HUES6 (cell line): Measurements from ENCODE around the gene CLCN3.

Experiments used
- H3K27ac ChIP-seq: 2 replicates; pipeline ENCODE4 v1.7.0; 2013; ENCODE audit warnings: low read depth, mild to moderate bottlenecking, low read length, inconsistent platforms
- H3K27me3 ChIP-seq: 2 replicates; pipeline ENCODE4 v1.6.1; 2013; ENCODE audit warnings: low read length; ENCODE audit not compliant: control insufficient read depth, insufficient read depth
- H3K36me3 ChIP-seq: 2 replicates; pipeline ENCODE4 v1.6.1; 2013; ENCODE audit warnings: low read length; ENCODE audit not compliant: control insufficient read depth, insufficient read depth
- H3K4me1 ChIP-seq: 2 replicates; pipeline ENCODE4 v1.6.1; 2013; ENCODE audit warnings: low read length; ENCODE audit not compliant: control insufficient read depth, insufficient read depth
- H3K4me3 ChIP-seq: 2 replicates; pipeline ENCODE4 v1.5.1; 2013; ENCODE audit warnings: low read depth, low read length
- H3K9ac ChIP-seq: one replicate; pipeline ENCODE4 v1.6.1; 2013; ENCODE audit warnings: mild to moderate bottlenecking, low read length
- H3K9me3 ChIP-seq: 2 replicates; pipeline ENCODE4 v1.6.1; 2013; ENCODE audit warnings: low read depth, low read length; ENCODE audit not compliant: control insufficient read depth, insufficient read depth

The CLCN3 gene

DNA sequence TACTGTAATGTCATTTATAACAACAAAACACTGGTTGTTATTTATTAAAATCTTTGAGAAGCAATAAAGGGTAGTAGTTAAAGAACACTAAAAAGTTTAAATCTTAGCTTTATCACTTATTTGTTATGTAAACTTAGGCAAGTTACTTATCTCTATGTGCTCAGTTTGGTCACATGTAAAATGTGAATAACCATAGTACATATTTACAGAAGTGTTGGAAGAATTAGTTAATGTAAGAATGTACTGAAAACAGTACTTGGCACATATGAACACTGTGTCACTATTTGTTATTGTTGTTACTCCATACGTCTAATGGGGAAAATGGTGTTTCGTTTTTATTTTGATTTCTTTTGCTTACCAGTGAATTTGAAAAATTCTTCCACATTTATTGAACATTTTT, 17.1 kb upstream of the CLCN3 start:
- Histone ChIP-seq H3K4me1 (peaks cover 4% of the 10 kb centered on the region; the same call in 1 of the 2 replicates), H3K27me3 (no peaks in the 10 kb centered on the region), H3K27ac (no peak overlapping the region), H3K36me3 (peaks cover 12% of the 10 kb centered on the region; the same call in 1 of the 2 replicates), H3K9me3 (no peaks in the 10 kb centered on the region), H3K9ac (no peak overlapping the region), H3K4me3 (no peak overlapping the region)

DNA sequence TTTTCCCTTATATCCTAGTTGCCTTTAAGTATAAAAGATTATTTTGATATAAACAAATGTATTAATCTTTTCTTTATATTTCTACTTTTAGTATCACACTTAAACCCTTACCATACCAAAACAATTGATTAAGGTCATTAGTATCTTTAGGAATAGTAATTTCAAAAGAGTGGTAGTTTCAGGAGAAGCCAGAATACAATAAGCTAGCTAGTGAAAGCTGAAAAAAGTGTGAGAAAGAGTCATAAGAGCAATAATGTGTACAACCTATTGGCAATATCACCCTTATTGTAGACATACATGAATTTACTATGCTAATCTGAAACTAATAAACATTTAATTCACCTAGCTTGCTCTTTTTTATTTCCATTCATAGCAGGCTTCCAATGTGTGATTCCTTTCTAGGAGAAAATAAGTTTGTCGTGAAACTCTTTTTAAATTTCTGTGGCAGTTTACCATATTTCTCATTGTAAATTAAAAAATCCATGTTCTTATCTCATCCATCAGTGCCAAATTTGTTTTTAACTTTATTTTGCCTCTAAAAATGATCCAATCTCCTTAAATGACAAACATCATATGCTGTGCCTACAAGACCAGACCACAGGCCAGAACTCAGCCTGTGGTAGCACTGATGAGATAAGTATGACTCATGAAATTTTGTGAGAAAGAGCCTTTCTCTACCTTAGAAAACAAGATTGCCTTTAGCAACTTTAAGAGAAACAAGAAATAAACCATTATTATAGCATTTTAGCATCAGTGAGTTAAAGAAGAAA, 16.1 kb upstream of the CLCN3 start:
- peaks cover 4% of the 10 kb centered on the region; the same call in 1 of the 2 replicates for H3K4me1 ChIP-seq
- H3K4me3 ChIP-seq = no peak overlapping the region
- H3K36me3 ChIP-seq = peaks cover 15% of the 10 kb centered on the region
- H3K9ac ChIP-seq = no peak overlapping the region
- H3K27me3 ChIP-seq = no peaks in the 10 kb centered on the region
- H3K27ac ChIP-seq = peak overlapping the region; percentile 14; the same call in 1 of the 2 replicates
- no peaks in the 10 kb centered on the region for H3K9me3 ChIP-seq

DNA sequence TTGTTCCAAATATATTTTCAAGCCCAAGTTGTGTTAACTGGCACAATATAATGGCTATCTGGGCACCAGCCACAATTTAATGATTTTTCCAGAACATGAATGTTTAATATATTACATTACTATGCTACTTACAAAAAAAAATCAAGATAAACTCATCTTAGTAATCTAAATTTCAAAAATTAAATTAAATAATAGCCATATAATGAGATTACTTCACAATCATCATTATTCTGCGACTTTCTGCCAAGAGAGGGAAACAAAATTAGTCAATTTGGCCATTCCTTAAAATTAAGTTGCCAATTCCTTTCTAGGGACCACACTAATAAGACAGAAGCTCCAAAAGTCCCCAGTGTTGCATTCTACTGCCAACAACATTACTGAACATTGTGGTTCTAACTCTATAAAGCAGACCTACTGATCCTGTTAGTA, 15.5 kb upstream of the CLCN3 start:
- H3K27me3 ChIP-seq = no peaks in the 10 kb centered on the region
- H3K9ac ChIP-seq = no peak overlapping the region
- peak overlapping the region; percentile 14; the same call in 1 of the 2 replicates for H3K27ac ChIP-seq
- no peak overlapping the region for H3K4me3 ChIP-seq
- no peaks in the 10 kb centered on the region for H3K9me3 ChIP-seq
- H3K36me3 ChIP-seq = peaks cover 15% of the 10 kb centered on the region
- peaks cover 4% of the 10 kb centered on the region; the same call in 1 of the 2 replicates for H3K4me1 ChIP-seq

DNA sequence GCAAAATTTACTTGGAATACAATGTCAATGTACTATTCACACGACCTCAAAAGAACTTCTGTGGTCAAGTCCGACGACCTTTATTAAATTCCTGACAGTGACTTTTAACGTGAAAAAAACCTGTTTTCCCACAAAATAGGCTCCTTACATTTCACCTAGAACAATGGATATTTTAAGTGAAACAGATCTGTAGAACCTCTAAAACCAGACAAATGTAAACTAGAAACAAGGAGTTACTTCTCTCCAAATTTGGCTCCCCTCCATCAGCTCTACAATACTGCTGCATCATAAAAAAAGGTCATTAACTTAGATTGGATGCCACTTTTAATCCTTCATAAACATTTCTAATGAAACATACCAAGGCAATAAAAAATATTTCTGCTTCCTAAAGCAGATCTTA, 9.2 kb upstream of the CLCN3 start:
- Histone ChIP-seq H3K4me1 (peaks cover 13% of the 10 kb centered on the region), H3K9me3 (no peaks in the 10 kb centered on the region), H3K27me3 (no peaks in the 10 kb centered on the region), H3K36me3 (peaks cover 3% of the 10 kb centered on the region), H3K4me3 (peak overlapping the region; percentile 89), H3K9ac (no peak overlapping the region), H3K27ac (no peak overlapping the region)

DNA sequence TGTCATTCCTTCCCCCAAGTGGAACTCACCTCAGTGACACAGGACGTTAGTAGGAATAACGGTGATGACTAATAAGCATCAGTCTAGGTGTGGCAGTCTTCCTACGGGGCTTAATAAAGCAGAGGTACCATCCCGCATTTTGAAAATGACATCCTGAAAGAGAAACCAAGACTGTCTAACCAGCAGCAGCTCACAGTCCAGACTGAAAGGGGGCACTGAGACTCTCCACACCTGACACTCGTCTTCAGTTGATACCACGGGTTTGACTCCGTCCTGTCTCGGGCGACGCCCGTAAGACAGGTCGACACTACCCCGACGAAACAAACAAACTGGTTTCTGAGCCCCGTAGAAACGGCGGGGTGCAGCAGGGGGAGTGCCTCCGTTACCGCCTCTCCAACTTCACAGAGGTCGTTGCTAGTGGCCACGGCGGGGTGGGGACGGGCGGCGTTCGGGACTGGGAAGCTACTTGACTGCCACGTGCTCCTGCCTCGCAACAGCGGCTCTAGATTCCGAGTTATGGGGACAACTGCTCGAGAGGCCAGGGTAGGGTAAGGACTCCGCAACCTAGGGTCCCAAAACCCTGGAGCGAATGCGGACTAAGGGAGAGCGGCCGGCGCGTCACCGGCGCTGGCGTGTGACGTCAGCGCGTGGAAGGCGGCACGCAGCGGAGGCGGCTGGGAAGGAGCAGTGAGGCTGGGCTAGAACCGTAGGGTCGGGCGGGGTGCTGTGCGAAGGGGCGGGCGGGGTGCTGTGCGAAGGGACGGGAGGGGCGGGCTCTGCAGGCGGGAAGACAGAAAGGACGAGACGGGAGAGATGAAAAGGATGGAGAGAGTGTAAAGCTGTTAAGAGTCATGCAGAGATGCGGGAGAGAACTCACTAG, 8.1 kb upstream of the CLCN3 start, which contains the start of gene NEK1:
Gene NEK1 (minus strand): TSS at position 593 of the 880 bp plus-strand sequence. CDS start 9,953 bp downstream, outside the sequence.
- Histone ChIP-seq H3K4me1 (peaks cover 13% of the 10 kb centered on the region), H3K9ac (peak within 1 kb of the TSS; percentile 90), H3K9me3 (no peaks in the 10 kb centered on the region), H3K4me3 (peak within 1 kb of the TSS; percentile 89), H3K36me3 (peaks cover 3% of the 10 kb centered on the region), H3K27me3 (no peaks in the 10 kb centered on the region), H3K27ac (peak within 1 kb of the TSS; percentile 64)

DNA sequence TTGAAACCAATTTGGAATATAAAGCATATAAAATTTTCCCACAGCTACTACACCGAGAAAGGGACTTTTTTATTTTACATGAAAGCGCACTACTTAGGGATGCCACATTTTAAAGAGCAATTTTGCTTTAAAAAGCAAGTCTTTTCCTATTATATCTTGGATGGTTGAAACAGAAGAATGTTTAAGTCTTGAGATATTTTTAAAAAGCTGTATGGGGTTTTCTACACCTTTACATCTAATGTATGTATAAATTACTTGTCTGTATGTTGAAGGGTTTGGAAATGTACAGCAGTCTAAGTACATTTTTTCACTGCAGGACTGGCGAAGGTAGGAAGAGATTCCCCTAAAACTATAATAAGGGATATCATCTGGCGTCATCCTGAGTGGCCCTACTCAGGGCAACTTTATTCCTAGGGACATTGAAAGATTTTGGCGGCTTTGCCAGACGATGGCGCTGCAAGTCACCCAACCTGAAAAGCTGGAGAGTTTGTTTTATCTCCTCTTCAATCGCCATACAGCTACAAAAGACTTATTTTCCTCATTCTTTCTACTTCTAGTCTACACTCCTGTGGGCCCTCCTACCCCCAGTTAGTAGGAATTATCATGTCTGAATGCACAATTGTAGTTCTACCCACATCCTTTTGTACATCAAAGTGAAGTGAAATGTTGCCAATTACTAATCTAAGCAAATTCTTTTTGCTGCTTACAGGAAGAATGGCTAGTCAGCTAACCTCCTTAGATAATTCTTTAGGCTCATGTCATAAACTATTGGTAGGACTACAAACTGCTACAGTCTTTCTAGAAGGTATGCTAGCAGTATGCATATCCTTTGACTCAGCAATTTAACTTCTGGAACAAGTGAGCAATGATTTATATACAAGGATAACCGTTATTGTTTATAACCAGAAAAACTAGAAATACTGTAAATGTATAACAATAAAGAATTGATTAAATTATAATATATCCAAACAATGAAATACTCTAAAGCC, 7.2 kb upstream of the CLCN3 start:
- no peak overlapping the region; the same call in 1 of the 2 replicates for H3K27ac ChIP-seq
- peaks cover 13% of the 10 kb centered on the region for H3K4me1 ChIP-seq
- peak overlapping the region; percentile 89 for H3K4me3 ChIP-seq
- peaks cover 3% of the 10 kb centered on the region for H3K36me3 ChIP-seq
- peak overlapping the region; percentile 48 for H3K9ac ChIP-seq
- H3K9me3 ChIP-seq = no peaks in the 10 kb centered on the region
- no peaks in the 10 kb centered on the region for H3K27me3 ChIP-seq

DNA sequence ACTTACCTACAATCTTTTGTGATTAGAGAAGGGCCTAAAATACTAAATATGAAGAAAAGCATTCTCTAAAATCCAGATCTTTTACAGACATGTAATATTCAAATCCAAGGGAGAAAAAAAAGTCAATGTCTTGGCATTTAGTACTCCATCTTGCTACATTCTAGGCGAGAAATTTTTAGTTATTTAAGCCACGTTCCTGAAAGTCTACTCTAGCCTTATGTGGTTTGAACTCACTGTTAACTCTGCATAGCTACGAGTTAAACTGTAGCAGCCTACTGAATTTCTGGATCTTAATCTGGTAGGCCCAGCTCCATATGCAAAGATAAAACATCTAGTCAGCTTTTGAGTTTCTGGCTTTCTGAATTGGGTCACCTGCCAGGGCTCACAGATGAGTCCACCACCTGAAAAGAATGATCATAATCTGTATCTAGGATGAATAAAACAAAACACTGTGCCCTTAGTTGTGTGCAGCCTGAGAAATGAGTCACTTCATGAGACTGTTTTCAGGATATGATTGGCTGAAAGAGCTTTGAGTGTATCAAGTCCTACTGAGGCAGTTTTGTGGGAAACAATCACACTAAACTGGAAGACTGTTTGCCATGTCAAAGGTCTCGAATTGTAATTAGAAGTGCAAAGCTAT, 4.8 kb upstream of the CLCN3 start:
- Histone ChIP-seq H3K36me3 (no peaks in the 10 kb centered on the region), H3K4me1 (peaks cover 13% of the 10 kb centered on the region), H3K4me3 (no peak overlapping the region), H3K27ac (no peak overlapping the region), H3K9me3 (no peaks in the 10 kb centered on the region), H3K9ac (no peak overlapping the region), H3K27me3 (no peaks in the 10 kb centered on the region)

DNA sequence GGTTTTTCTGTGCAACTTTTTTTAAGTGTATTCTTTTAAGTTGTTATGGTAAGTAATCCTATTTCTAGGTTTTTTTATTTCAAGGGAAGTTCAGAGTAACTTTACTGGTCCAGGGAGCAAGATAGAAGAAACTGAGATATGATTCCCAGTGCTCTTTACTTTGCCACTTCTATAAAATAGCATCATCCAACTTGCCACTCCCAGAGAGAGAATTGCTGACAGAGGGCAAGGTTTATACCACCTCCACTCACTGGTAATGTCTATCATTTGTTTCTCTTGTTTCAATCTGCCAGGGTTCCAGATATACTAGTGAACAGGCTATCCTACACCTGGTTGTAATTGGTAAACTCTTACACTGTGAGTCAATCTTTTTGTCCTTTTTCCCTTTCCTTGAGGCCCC, 3.5 kb upstream of the CLCN3 start:
- Histone ChIP-seq H3K27ac (no peak overlapping the region), H3K4me1 (peaks cover 6% of the 10 kb centered on the region; the same call in 1 of the 2 replicates), H3K36me3 (no peaks in the 10 kb centered on the region), H3K27me3 (no peaks in the 10 kb centered on the region), H3K9me3 (no peaks in the 10 kb centered on the region), H3K9ac (no peak overlapping the region), H3K4me3 (no peak overlapping the region)

DNA sequence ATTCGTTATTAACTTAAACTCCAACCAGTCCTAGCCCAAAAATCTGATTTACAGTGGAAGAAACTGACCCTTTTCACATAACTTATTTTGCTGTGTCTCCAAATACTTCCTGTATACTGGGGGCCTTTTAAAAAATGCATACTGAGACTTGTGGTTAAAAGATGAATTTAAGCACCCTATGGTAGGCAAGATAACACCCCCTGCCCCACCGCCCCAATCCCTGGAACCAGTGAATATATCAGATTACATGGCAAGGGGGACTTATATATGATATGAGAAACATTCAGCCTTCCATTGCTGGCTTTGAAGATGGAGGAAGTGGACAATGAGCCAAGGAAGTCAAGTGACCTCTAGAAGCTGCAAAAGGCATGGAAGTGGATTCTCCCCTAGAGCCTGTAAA, 3.1 kb upstream of the CLCN3 start:
- Histone ChIP-seq H3K4me1 (peaks cover 9% of the 10 kb centered on the region; the same call in 1 of the 2 replicates), H3K27ac (no peak overlapping the region), H3K4me3 (no peak overlapping the region), H3K27me3 (no peaks in the 10 kb centered on the region), H3K9me3 (no peaks in the 10 kb centered on the region), H3K36me3 (no peaks in the 10 kb centered on the region), H3K9ac (no peak overlapping the region)

DNA sequence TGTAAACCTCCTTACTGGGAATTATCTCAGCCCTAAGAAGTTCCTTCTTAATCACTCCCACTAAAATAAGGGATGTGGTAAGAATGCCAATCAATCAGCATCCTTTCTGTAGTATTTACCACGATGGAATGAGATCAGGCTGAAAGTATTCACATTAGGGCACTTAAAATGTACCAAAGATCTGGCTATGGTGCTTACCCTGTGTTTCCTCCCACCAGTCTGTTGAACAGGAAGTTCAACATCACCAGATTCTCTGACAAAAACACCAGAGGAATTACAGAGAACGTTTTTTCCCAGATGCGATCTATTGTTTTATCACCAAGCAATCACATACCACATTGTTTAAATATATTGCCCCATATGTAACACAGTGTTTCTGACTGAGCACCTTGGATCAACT, 2.1 kb upstream of the CLCN3 start:
- H3K9ac ChIP-seq = no peak overlapping the region
- no peak overlapping the region for H3K4me3 ChIP-seq
- H3K27me3 ChIP-seq = no peaks in the 10 kb centered on the region
- no peaks in the 10 kb centered on the region for H3K9me3 ChIP-seq
- H3K36me3 ChIP-seq = no peaks in the 10 kb centered on the region
- peaks cover 10% of the 10 kb centered on the region; the same call in 1 of the 2 replicates for H3K4me1 ChIP-seq
- H3K27ac ChIP-seq = no peak overlapping the region
